CD4-positive, alpha-beta T cell treated with Interleukin-6 at 100 ng/mL for 8 hours (primary cell): ENCODE results near the gene VN1R5.
"Not testable (repeated sequence)": the region's sequence is repeated elsewhere in the genome, so short reads cannot be mapped to it uniquely, and the experiment has no call there.

Source experiments
- DNase-seq: peaks from one replicate; pipeline ENCODE4 v3.0.0-alpha.2; 2020; ENCODE audit warnings: mixed read lengths, low spot score

VN1R5 gene

DNA sequence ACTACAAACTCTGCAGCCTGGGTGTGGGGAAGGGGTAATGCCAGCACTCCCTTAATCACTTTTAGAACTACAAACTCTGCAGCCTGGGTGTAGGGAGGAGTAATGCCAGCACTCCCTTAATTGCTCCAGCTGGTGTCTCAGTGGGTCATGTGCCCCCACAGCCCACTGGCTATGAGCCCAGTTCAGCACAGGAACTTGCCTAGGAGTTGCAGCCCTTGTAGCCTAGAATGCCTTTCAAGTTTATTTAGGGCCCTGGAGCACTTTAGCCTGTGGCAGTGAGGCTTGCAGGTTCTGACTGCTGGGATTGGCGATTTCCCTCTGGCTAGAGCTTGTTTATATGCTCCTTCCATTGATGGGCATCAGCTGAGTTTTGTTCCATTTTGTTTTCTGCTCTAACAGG, 17.1 kb downstream of the VN1R5 start:
- DNase-seq, result no peak

DNA sequence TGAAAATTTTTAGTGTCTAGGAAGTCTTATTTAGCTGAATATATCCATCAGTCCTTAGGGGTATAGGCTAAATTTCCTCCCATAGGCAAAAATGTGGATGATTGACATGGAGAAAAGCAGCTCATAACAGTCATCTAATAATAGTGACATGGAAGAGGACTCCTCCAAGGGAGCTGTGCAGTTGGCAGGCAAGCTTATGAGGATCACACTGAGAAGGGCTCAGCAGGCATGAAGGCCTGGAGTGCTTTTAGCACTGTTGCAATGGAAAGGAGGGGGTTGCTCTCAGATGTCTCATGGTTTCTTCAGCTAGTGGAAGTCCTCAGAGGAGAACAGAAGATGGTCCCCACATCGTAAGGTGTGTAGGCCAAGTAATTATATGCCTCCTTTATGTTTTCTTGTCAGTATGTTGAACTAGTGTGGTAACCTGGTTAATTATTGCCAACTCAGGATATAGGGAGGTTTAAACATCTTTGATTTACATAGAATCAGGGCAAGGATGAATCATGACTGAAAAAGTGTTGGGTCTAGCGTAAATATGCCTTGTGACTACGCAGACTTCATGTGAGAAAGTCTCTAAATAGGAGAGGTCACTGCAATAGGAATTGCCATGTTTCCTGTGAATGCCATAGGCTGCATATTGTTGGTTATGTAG, 18.9 kb downstream of the VN1R5 start:
- DNase-seq, result no peak

DNA sequence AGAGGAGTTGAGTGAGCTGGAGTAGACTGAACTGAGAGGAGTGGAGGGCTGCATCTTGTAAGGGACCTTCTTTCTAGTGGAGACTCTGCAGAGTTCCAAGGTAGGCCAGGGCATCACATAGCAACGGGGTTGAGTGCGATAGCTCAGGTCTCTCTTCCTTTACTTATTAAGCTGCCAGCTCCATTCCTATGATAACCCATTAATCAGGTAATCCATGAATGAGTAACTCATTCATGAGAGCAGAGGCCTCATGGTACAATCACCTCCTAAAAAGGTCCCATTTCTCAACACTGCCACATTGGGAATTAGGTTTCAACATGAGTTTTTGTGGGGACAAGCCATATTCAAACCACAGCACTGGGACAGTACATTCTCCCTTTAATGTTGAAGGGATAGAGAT, 21.3 kb downstream of the VN1R5 start:
- no peak for DNase-seq

DNA sequence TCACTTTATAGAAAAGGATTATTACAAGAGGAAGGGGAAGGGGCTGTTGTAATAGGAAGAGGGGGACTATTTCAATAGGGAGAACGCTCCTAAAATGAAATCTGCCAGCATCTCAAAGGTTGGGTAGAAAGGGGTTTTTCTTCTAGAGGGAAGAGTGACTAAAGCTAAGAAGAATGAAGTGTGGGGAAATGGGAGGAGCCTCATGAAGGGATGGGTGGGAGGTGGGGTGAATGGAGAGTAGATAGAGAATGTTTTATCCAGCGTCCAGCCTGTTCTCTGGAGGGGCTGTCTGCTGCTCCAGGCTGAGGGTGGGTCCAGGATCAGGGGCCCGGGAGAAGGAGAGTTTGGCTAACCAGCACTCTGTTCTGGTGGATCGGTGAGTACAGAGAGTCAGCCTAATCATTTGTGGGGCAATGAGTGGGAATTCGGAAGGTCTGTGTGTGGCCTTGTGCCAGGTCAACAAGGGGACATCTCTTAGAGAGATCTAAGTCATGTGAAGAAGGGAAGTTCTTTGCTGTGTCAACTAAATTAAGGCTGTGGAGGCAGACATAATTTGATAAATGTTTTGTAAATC, 25.2 kb downstream of the VN1R5 start:
- no peak for DNase-seq

DNA sequence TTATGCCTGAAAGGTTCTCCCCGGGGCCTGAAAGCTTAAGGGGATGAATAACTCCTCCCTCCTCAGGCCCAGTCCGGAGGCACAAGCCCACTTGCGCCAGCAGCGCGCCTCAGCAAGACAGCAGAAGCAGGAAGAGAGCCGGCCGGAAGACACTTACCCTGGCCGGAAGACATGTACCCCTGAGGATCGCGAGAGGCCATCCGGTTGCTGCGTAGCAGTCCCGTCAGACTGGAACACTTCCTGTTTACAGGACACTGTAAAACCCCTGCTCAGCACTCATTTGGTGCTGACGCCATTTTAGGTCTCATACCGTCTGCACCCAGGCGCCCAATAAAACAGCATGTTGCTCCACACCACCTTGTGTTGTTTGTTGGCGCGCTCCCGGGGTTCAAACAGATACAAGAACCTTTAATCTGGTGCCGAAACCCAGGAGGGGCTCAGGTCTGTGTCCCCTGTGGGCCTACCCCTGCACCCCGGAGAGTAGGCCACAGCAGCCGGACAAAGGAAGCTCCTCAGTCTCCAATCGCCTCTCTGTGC, 30.3 kb downstream of the VN1R5 start:
- DNase-seq, result no peak

DNA sequence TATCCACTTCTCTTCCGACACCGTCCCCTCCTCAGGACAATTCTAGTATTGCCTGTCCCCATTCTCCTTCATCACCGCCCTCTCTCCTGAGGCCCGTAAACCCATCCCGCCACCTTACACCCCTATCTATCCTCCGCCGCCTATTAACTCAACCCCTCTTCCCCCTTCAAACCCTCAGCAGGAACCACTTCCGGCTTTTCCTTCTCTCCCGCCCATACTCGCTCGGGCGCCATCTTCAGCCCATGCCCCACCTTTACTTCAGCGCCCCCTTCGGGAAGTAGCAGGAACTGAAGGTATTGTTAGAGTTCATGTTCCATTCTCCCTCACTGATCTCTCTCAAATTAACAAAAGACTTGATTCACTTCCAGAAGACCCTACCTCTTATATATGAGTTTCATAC, 31.6 kb downstream of the VN1R5 start:
- no peak for DNase-seq

DNA sequence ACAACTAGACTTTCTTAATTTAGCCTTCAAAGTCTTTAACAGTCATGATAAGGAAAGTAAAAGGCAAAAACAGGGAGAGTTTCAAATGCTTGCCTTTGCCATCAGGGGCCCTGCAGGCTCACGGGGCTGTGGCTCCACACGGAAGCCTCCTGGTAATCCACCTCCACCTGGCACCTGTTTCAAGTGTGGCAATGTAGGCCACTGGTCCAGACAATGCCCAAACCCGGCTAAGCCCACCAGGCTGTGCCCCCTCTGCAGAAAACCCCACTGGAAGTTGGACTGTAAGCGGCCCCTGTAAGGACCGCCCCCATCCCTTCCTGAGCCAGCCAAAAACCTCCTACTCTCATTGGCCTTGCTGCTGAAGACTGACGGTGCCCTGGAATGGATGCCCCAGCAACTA, 32.5 kb downstream of the VN1R5 start:
- DNase-seq, result no peak

DNA sequence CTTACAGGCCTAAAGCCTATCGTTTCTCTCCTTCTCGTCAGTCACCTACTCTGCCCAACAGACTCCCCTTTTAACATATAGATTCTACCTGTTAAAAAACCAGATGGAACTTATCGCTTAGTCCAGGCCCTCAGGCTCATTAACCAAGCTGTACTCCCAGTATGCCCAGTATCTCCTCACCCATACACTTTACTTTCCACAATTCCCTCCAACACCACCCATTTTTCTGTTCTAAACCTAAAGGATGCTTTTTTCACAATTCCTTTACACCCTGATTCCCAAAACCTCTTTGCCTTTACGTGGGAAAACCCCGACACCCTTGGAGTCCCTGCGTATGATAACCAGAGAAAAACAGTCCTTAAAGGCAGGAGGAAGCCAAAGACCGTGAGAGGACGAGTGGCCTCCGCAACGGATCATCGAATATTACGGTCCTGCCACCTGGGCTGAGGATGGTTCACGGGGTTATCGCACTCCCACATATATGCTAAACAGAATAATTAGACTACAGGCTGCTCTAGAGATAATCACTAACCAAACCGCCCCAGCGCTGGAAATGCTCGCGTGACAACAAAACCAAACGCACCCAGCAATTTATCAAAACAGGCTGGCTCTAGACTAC, 33.5 kb downstream of the VN1R5 start:
- DNase-seq, result not testable (repeated sequence)

DNA sequence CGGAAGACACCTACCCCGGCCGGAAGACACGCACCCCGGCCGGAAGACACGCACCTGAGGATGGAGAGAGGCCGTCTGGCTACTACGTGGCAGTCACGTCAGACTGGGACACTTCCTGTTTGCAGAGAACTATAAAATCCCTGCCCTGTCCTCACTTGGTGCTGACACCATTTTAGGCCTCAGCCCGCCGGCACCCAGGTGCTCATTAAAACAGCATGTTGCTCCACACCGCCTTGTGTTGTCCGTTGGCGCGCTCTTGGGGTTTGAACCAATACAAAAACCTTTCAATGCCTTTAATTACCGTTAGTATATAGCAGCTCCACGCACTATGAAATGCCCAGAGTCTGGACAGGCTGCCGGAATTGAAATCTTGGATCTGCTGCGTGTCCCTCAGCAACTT, 34.7 kb downstream of the VN1R5 start:
- no peak for DNase-seq

DNA sequence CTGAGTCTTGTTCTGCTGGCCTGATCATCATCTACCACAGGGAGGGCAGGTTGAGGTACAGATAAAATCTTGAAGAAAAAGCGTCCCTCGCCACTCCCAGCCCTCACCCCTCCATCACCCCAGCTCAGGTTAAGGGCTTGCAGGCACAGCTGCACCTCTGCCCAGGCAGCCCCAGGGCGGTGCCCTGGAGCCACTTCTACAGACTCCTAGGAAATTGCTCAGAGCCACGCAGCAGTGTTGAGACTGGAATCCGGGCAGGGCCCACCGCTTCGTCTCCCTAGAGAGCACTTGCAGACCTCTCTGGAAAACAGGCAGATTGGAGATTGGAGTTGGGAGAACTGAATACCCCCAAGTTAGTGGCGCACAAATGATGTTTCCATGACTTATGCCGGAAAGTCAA, 35.3 kb downstream of the VN1R5 start:
- no peak for DNase-seq

DNA sequence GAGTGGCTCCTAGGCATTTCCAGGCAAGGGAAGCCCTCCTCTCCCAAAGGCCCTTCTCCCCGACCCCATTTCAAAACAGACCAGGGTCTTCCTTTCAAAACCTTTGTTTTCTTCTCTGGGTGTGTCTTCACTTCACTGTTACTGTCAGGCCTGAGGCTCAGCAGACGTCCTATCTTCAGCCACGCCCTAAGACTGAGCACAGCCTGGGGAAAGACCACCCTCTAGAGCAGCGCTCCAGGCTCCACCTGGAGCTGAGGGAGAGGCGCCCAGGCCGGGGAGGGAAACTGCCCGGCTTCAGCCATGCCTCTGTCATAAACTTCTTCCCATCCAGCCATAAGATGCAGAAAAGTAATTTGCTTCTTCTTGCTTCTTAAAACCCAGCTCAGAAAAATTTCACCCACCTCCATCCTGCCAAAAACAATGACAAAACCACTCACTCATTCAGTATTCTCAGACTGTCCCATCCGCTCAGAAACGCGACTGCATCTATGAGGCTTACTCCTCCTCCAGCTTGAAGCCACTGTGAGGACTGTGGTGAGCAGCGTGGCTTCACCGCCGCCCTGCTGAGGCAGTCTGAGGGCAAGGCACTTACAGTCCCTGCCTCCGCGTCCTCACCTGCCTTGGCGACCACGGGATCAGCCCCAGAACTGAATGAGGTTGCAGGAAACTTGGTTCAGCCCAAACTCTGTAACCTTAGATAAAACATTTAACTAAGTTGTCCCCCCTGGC, 36.1 kb downstream of the VN1R5 start:
- no peak for DNase-seq

DNA sequence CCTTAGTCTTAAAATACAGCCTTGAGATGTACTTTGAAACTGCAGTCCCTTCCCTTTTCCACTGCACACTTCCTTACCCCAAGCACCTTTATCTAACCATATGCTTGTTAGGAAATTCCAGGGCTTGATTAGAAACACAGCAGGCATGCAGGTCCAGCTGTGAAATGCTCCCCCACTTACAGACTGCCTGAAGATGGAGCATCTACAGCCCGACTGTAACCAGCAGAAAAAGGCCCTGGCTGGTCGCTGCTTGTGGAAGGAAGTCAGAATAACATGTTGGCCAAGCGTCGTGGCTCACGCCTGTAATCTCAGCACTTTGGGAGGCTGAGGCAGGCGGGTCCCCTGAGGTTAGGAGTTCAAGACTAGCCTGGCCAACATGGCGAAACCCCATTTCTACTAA, 37.2 kb downstream of the VN1R5 start:
- no peak for DNase-seq

DNA sequence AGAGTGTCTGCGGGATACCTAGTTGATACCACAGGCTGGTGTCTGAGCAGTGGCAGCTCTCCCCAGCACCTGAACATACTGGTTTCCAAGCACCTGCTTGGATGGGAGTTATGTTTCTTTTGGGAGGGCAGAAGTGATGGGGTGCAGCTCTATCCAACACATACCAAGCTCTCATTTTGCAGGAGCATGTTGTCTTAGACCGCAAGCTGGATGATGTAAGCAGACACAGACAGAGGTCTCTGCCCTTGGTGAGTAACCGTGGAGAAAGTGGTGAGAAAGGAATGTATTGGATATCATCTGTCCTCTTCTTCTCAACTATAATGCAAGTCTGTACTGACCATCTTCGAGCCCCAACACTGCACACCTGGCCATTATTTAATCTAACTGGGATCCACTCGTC, 38.4 kb downstream of the VN1R5 start:
- DNase-seq, result no peak

DNA sequence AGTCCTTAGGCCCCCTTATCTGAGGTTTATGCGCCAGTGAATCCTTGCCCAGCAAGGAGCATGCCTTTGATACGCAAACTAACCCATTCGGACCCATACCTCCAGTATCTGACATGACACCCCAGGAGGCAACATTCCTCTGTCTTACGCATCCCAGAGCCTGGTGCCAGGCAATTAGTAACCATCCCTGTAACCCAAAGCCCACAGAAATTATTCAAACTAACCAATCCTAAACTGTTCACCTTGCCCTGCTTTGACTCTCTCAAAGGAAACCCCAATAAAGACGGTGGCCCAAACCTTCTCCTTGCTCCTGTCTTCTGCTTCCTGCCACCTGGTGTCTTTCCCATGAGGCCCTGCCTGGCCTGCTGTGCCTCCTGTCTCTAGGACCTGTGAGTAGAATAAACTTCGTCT, 39.4 kb downstream of the VN1R5 start:
- DNase-seq, result no peak

DNA sequence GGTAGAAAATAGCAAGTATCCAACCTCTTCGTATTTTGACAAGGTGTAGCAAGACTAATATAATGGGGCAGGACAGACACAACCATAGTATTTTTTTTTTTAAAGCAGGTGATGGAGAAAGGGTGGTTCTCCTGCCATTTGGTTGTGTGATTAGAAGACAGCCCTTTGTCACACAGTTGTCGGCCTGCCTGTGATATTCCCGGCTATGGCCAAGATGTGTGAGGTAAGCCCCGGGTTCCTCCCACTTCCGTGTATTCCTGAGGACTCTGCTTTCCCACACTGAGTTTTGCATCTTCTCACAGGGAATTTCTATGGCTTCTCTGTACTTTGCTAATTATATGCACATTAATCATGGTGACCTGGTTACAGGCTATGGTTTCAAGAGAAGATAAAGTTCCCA, 39.9 kb downstream of the VN1R5 start:
- no peak for DNase-seq

DNA sequence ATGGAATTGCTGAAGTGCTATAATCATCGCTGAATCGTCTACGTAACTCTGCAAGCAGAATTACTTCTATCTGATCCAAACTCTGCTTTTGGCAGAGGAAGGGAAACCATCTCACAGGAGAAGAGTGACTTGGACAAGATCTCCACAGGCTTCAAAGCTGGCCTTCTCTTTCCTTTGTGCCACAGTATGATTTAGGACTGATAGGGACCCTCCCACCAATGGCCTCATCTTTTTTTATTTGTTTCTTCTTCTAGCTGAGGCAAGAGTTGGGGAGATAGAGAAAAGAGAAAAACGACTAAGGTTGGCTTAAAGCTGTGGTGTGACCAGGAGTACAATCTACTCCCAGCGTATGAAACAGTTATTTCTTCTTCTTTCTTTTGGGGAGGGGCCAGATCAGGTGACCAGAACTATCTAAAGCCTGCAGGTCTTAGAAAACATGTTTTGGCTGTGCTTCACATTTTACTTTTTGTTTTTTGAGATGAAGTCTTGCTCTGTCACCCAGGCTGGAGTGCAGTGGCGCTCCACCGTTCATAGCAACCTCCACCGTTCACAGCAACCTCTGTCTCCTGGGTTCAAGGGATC, 40.8 kb downstream of the VN1R5 start:
- DNase-seq, result no peak

DNA sequence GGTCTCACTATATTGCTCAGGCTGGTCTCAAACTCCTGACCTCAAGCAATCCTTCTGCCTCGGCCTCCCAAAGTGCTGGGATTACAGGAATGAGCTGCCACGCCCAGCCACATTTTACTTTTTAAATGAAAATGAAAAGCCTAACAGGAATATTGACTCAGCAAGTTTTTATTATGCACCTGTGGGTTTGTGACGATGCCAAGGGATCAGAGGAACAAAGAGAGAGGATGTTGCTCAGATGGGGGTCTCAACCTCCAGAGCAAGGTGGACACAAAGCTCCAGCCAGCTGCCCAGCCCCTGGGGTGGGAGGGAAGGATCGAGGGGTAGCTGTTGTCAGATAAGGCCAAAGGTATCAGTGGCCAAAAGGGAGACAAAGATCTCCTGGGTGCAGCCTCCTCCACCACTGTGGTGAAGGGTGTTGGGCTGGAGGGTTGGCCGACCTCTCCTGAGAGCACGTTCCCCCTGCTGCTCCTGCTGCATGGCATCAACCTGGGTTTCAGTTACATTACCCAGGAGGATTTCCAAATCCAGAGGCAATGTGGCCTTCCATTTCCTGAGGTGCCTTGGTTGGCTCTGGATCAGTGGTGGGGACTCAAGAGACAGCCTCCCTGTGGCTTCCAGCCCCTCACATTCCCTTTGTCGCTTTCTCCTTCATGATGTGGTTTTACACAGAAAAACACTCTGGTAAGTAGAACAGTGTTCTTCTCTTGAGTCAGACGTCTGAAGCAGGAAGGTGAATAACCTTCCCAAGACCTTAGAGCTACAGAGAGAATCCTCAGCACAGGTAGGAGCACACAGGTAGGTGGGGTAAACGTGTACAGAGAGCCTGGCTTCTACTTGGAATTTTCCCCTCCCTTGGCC, 41.6 kb downstream of the VN1R5 start:
- no peak for DNase-seq

DNA sequence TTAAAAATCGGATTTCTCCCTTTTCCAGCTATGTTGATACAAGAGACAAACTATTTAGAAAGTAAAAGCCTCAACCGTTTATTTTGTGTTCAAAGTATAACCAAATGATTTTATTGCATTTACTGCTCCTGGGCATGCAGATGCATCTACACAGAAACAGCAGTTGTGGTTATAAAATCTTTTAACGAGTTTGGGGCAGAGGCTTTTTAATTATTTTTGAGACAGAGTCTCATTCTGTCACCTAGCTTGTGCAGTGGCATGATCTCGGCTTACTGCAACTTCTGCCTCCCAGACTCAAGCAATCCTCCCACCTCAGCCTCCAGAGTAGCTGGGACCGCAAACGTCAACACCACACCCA, 42.2 kb downstream of the VN1R5 start:
- no peak for DNase-seq

DNA sequence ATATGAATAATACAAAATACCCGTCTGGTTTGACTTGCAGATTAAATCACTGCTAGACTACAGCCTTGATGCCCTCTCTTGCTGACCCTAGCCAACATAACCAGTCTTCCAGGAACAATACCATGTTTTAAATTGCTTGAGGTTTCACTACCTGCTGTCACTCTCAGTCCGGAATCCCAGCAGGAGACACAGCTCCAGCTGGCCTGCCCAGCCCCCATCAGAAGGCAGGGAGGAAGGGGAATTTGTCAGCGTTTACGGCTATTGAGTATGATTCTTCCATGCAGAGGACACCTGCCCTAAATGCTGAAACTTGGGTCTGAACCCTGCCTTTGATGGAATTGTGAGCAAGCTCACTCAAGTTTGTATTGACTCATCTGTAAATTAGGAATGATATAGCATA, 42.8 kb downstream of the VN1R5 start:
- no peak for DNase-seq

DNA sequence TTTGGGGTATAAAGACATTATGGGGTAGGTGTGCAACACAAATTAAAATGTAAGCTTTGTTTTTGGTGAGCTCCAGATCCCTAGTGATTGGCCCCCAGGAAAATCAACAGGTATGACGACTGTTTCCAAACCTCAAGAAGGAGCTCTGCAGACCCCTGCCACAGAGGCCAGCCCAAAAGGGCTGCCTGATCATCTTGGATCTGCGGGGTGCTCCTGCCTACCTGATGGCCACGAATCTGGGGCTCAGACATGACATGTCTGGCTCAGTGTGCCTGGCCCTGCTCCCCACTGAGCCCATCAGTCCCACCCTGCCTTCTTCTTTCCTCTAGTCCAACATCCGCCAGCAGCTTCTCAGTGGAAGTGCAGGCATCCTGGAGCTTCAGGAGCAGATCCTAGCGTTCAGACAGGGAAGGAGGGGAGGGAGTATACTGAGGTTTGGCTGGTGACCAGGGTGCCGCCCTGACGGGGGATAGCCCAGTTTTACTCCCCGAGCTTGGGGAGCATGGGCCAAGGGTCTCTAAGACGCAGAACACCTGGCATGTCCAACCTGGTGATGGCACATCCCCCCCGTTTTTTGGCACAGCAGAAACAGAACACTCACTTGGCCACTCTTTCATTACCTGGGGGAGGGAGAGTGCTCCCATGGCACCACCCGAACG, 44.0 kb downstream of the VN1R5 start:
- DNase-seq, result no peak

DNA sequence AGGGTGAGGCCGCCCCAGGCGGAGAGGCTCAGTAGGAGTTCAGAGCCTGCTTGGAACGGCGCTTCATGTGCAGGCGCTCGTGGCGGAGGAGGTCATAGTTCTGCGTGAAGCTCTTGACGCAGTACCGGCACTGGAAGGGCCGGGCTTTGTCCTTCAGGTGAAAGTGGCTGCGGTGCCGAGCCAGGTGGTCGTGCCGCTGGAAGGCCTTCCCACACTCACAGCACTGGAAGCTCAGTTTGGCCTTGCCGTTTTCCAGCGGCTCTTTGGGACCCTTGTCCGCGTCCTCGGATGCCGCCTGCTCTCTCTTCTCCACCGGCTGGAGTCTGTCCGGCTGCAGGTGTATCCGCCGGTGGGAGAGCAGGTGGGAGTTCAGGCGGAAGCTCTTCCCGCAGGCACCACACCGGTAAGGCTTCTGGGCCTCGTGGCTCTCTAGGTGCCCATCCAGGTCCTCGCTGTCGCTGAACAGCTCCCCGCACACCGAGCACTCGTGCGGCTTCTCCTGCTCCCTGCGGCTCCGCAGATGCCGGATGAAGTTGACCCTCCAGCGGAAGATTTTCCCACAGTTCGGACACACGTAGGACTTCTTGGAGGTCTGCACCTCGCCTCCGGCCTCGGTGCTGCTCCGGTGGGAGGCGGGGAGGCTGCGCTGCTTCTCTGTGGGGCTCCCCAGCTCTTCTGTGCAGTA, 44.8 kb downstream of the VN1R5 start:
- DNase-seq, result no peak
